ENCODE results near the gene KRT76.

DNA sequence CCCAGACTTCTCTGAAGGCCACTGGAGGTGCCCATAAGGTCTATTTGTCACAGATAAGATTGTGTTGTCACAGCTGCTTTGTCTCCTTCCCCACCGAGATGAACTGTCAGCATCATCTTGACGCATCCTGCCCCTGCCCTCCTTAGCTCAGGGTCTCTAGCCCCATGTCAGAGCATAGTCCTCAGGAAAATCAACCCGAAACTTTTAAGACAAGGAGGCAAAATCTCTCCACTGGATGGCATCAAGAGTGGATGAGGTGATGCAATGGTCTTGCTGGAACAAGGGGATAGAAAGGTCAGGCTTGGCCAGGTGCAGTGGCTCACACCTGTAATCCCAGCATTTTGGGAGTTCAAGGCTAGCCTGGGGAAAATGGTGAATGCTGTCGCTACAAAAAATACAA lies 48.8 kb upstream of the KRT76 start:
- TF ChIP-seq, protein P1, sequence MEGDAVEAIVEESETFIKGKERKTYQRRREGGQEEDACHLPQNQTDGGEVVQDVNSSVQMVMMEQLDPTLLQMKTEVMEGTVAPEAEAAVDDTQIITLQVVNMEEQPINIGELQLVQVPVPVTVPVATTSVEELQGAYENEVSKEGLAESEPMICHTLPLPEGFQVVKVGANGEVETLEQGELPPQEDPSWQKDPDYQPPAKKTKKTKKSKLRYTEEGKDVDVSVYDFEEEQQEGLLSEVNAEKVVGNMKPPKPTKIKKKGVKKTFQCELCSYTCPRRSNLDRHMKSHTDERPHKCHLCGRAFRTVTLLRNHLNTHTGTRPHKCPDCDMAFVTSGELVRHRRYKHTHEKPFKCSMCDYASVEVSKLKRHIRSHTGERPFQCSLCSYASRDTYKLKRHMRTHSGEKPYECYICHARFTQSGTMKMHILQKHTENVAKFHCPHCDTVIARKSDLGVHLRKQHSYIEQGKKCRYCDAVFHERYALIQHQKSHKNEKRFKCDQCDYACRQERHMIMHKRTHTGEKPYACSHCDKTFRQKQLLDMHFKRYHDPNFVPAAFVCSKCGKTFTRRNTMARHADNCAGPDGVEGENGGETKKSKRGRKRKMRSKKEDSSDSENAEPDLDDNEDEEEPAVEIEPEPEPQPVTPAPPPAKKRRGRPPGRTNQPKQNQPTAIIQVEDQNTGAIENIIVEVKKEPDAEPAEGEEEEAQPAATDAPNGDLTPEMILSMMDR (IDR thresholded peaks at IDR 0.05) = no peak
- TF ChIP-seq POLR2A (IDR thresholded peaks at IDR 0.05; ENCODE audit: low read depth) = no peak
- TF ChIP-seq POLR2AphosphoS5 (IDR thresholded peaks at IDR 0.05) = no peak
- no peak for TF ChIP-seq EP300 (IDR thresholded peaks at IDR 0.05)

Data from esophagus muscularis mucosa (tissue), 4 donors.